GM21529 (cell line): ENCODE results near the gene RNF17.

Experiments used
- ATAC-seq: cut with Tn5 transposase; IDR thresholded peaks from one replicate; pipeline ENCODE4 v1.9.1; 2021; ENCODE audit not compliant: unreplicated experiment

RNF17 gene

GRCh38 chr13:24763596-24764275 is at the start of gene RNF17:
Gene RNF17, plus strand, starts transcription at chr13:24764169. Its CDS starts 35 bp downstream, at chr13:24764204.
- ATAC-seq, result no peak

DNA sequence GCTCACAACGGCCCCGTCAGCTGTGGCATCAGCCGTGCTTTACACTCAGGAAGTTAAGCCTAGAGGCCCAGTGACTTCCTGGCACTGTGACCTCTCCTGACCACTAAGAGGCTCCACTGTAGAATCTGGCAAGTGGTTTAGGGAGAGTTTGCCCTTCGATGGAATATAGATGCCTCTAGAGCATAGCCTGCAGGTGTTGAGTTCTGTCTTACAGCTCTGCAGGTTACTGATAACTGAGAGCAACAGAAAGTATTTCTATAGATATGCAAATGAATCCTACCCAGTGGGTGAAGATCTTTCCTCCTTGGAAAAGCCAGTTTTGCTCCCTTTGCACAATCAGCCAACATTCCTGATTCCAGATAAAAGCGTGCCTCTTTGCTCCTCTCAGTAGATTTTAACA is 48.0 kb upstream of the RNF17 start:
- ATAC-seq, result no peak

DNA sequence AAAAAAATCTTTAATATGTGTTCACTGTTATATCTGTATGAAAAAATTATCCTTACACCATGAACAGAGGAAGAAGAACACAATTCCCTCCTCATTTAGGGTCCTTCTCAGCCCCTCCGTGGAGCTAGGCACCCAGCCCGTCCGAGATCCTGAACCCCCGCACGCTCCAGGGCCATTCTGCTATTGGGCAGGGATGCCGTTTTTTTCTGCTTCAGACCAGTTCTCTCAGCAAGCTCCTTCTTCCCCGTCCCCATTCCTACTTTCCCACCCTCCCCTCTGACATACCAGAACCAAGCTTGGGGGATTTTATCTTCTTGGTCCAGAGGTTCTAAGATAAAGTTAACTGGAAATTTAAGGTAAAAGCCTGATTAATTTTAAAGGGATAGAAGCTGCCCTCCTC is 47.5 kb upstream of the RNF17 start:
- no peak for ATAC-seq

DNA sequence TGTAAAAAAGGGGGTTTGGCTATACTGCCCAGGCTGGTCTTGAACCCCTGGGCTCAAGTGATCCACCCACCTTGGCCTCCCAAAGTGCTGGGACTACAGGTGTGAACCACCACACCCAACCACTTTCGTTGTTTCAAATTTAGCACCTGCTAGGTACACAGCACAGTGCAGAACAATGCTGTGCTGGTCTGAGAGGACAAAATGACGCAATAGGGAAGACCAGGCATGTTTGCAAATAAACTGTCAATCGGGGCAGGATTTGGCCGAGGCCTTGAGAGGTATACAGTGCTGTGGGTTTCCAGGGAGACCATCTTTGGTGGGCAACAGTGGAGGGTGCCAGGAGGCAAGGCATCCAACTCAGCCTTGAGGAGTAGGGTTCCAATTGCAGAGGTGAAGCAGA is 46.8 kb upstream of the RNF17 start:
- no peak for ATAC-seq

GRCh38 chr13:24718192-24718965 is 45.6 kb upstream of the RNF17 start:
- no peak for ATAC-seq

- ATAC-seq, result no peak
Measured at GRCh38 chr13:24719139-24719538, 44.8 kb upstream of the RNF17 start.

DNA sequence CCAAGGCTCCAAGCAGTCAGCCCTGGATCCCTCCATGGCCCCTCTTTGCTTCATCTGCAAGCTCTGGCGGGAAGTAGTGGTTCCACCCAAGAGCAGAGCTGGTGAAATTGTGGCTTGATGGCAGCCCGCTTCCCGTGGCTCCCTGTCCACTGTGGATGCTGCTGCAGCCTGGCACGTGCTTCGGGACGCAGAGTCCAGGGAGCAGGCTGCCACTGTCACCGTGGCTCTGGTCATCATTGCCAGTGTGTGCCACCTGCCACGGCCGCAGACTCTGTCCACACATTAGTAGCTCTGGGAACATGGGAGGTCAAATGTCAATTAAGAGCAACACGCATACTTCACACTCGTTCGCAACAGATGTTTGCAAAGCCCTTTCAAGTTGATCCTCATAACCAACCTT is 40.8 kb upstream of the RNF17 start:
- no peak for ATAC-seq

GRCh38 chr13:24724714-24725113 is 39.3 kb upstream of the RNF17 start:
- no peak for ATAC-seq

GRCh38 chr13:24725379-24725778 is 38.6 kb upstream of the RNF17 start:
- ATAC-seq, result no peak

- peak; percentile 75 for ATAC-seq
Measured at GRCh38 chr13:24727731-24728601, 36.0 kb upstream of the RNF17 start.

GRCh38 chr13:24730873-24731567 is 32.9 kb upstream of the RNF17 start:
- ATAC-seq, result peak; percentile 80

DNA sequence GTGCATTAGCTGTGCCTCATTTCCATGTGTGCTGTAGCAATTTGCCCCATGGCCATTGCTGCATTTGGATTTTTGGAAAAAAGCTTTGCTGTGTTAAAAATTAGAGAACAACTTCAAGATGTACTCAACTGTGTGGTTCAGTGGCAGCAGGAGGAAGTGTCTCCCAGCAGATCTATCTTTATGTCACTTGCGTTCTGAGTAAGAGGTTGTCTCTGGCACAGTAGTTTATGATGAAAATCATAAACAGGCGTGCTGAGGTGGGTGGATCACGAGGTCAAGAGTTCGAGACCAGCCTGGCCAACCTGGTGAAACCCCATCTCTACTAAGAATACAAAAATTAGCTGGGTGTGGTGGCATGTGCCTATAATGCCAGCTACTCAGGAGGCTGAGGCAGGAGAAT is 29.0 kb upstream of the RNF17 start:
- ATAC-seq, result no peak

- ATAC-seq, result no peak
Measured at GRCh38 chr13:24737042-24737441, 26.9 kb upstream of the RNF17 start.

DNA sequence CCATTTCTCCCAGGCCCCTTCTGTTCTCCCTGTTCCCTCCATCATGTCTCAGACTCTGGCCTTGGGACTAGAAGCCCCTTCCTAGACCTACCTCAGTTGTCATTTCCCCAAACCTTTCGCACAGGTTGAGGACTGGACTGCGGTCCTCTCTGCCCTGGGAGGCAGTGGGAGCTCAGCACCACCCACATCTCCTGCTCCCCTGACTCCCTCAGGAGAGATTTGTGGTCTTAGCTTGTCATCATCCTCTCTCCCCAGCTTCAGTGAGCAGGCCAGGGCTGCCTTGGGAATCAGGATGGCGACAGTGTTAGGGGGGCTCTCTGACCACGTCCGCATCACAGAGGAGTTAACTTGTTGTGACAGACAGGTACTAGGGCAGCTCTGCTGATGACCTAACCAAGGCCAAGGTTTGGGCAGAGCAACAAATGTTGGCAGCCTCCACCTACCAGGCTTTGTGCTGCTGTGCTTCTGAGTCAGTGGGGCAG is 25.6 kb upstream of the RNF17 start:
- no peak for ATAC-seq

DNA sequence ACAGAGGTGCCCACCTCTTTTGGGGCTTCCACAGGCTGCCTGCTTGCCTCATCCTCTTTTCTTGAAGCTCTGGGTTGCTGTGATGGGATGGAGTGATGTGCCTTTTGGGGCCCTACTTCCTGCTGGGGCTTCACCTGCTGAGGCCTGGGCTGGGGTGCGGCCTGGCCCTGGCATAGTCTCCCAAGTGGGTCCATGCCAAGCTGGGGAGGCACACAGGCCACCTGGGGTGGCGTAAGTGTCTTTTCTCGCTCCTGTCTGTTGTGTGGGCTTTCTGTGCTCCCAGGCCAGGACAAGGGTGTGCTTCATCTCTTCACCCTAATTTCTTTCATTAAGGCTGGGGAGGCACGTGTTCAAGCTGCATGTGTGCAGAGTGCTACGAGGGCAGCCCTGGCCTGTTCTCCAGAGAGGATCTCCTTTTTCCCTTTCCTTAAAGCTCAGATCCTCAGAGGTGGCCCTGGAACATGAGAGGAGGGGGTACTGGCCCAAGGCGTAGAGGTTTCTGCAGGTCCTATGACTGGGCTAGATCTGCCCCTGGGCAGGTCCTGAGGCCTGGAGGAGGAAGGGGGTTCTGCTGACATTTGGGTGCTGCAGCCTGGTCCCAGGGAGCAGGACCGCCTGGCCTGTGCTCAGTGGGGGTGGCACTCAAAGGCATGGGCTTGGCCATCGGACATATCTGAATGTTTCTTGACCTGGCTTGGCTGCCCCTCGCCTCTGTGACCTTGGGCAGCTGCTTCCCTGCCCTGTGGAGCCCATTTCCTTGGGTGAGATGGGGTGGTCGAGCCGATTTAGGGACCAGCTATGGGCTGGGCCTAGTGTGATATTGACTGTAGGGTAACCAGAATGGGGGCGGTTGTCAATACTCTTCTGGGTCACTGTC is 23.7 kb upstream of the RNF17 start:
- no peak for ATAC-seq

DNA sequence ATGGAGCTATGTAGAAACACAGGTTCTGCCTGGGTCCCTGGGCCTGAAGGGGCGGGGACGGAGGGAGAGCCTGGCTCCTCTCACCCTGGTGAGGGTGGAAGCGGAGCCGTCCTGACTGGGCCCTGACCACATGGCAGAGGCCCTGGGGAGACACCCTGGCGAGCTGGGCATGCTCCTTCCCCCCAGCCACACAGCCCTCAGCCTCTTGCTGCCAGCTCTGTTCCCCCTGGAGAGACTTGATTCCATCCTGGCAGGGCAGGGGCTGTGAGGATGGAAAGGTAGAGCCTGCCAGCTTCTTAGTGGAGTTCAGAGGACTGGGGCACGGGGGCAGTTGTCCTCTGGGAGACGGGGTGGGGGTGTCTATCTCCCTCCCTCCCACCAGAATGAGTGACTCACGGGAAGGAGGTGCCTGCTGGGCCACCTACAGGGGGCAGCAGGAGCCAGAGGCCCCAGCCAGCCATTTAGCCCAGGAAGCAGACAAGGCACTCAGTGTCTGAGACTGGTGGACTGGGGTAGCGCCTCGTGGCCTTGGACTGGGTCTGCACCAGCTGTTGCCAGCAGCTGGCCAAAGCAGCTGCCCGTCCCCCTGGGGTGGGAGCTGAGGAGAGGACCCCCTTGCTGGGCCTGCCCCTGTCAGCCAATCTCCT is 22.8 kb upstream of the RNF17 start:
- no peak for ATAC-seq

DNA sequence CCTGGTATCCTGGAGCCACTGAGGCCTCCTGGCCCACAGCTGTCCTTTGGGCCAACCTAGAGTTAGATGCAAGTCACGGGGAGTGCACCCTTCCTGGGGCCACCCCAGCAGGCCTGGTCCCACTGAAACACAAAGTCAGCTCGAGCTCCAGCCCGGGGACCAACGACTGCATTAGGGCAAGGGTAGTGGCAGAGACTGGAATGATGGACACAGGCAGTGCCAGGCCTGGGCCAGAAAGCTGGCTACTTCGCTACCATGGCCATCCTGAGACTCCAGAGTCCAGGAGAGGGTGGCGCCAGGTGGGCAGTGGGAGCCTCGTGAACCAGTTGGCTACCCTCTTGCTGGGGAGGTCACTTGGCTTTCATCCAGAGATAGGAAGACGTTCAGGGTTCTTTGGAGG is 22.2 kb upstream of the RNF17 start:
- ATAC-seq, result no peak

DNA sequence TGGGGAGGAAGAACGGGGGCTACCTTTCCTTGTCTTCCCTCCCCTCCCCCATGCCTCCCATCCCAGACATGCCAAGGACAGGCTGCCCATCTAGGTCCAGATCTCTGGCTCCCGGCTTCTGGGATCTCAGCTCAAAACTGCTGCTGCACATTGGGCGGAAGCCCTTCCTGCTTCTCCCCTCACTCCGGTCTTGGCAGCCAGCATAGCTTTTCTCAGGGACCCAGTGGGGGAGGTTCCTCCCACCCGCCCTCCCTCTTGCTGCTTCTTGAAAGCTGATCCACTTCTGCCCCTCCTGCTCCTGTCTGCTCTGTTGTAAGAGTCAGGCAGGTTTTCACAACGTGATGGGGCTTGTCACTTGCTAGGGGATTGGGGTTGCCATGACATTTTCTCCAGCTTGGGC is 21.7 kb upstream of the RNF17 start:
- no peak for ATAC-seq

DNA sequence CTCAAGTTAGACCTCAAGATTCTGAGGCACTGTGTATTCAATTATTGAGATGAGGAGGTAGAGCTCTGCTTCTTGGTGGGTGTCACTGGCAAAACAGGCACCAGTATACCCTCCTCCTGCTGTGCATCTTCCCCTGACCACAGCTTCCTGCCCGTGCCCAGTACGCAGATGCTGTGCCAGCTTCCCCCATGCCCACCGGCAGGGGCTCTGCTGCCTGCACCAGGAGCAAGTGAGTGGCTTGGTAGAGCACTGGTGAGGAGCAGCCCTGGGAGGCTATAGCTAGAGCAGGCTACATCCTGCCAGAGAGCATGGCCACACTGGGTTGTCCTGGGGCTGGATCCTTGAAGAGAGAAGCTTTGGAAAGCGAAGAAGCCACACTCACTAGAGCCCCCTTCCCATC is 21.0 kb upstream of the RNF17 start:
- ATAC-seq, result no peak
